Measurements from ENCODE around the gene DEFB113. TPM values are rescaled to one million over a fixed set of nuclear protein-coding genes. Genes with fewer than 3 reads are reported as not detected.

Gene DEFB113
- total RNA-seq, 1 donor from 2014 or later = not detected

DNA sequence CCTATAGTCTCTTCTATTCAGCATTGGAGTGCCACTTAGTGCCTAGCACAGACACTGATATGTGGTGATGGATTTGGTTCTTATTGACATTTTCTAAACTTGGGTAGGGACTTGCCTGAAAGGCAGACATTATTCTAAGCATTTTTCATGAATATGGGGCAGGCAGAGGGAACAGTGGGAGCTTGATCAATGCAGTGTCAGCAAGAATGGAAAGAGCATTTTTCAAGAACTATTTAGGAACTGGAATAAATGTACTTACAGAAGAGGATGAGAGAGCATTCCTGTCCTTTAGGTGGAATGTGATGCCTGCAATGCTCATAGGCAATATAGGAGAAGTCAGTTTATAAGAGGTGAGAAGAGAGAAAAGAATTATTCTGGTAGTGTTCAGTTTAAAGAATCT is 31.6 kb downstream of the DEFB113 start:
- FAIRE-seq = no peak

DNA sequence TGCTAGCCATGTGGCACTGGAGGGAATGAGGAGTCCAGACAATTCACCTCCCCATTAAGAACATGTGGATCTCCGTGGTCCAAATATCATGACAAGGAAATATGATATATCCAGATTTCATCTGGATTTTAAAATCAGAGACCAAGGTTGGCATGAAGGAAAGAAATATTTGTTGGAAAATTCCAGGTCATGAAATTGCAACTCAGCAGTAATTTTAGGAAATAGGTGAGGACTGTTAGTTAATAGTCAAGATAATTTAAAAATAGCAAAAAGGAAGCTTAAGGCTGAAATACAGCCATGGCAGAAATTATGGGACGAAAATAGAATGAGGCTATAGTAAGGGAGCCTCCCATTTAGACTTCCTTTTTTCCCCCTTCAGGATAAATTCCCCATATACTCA is 32.4 kb downstream of the DEFB113 start:
- DNase-seq (ENCODE audit: low spot score in 2 of 2) (no peak), FAIRE-seq (no peak)

More for the DNA sequence above, 31.6 kb downstream of the DEFB113 start:
- DNase-seq (ENCODE audit: low spot score in 2 of 2) = no peak

DNA sequence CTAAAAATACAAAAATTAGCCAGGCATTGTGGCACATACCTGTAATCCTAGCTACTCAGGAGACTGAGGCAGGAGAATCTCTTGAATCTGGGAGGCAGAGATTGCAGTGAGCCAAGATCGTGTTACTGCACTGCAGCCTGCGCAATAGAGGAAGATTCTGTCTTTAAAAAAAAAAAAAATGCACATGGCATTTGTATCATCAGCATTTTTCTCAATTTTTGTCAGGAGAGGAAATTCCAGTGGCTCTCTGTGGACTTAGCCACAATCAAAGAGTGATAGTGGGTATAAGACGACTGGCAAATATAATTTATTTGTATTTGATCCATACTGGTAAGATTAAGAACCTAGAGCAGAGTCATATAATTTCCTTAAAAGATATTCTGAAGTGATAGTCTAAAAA is 34.0 kb downstream of the DEFB113 start:
- no peak for DNase-seq (ENCODE audit: low spot score in 2 of 2)
- FAIRE-seq = no peak

DNA sequence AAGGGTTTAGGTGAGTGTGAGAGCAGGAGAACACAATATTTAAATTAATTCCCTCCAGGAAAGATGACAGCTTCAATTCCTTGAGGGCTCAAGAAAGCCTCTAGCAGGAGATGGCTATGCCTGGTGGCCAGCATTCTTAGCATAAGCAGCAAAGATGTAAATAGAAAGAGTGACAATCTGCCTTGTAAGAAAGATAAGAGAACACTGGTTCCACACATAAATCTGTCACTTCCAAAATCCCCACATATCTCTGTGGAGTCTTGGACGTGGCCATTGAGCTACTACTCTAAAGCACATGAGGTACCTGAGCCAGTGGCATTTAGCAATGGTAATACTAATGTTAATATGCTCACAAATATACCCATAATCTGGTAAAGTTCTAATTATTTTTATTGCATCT is 34.7 kb downstream of the DEFB113 start:
- no peak for DNase-seq (ENCODE audit: low spot score in 2 of 2)
- no peak for FAIRE-seq

DNA sequence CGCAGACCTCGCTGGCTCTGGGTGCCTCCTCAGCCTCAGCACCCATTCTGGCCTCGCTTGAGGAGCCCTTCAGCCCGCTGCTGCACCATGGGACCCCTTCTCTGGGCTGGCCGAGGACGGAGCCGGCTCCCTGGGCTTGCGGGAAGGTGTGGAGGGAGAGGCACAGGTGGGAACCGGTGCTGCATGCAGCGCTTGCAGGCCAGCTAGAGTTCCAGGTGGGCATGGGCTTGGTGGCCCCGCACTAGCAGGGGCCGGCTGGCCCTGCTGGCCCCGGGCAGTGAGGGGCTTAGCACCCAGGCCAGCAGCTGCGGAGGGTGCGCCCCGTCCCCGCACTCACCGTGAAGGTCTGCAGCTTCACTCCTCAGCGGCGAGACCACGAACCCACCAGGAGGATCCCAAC is 35.9 kb downstream of the DEFB113 start:
- DNase-seq (ENCODE audit: low spot score in 2 of 2) (no peak), FAIRE-seq (no peak)

DNA sequence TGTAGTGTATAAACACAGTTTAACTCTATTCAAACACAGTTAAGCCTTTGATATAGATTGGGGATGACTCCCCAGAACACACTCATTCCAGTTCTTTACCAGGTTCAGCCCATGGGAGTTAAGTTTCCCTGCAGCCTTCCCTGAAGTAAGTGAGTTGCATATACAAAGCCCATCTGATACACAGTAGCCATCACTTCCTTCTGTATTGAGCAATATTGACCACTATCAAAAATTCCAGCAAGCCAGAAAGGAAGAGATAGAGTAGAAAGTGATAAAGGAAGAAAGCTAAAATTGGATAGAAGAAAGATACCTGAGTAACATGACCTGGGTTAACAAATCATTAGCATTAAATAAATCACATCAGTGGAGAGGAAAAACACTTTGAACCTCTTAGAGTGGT is 40.1 kb downstream of the DEFB113 start:
- no peak for FAIRE-seq
- no peak for DNase-seq (ENCODE audit: low spot score in 2 of 2)

DNA sequence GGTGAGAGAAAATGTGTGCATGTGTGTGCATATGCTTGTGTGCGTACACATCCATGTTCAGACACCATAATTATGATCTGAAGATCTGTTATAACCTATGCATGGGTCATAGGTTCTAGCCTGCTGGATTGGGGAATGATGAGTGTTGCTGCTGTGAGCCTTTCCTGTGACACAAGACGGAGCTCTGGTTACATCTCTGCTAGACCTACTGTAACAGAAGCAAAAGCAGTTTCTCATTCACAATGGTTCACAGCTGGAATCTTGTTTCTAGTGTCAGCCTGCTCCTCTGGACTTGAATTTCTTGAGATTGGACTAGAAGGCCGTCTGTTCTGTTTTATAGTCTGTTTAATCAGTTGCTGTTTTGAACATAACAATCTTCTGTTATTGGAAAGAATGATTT is 45.6 kb downstream of the DEFB113 start:
- no peak for FAIRE-seq
- no peak for DNase-seq (ENCODE audit: low spot score in 2 of 2)

DNA sequence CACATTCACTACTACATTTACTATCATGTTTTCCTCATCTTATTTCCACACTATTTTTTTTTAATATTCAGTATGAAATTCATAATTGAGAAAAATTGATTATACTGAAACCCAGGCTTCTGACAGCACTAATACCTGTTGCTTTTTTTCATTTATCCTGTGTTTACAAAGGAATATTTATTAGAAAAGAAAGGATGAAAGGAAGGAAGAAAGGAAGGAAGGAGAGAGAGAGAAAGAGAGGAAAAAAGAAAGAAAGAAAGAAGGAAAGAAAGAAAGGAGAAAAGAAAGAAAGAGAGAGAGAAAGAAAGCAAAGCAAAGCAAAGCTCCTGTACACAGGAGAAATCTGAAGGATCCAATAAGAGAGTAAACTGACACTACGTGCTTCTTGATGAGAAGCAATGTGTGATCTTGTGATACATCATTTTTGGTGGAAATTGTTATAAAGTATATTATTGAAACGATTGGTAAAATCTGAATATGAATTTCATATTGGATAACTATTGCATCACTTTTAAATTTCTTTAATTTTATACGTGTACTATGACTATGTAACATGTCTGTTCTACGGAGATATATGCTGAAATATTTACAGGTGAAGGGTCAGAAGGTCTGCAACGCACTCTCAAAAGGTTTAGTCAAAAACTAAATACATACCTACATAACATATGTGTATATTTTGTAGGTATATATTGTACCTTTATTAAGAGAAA is 49.3 kb downstream of the DEFB113 start:
- DNase-seq (ENCODE audit: low spot score in 2 of 2) = no peak
- FAIRE-seq = no peak

DNA sequence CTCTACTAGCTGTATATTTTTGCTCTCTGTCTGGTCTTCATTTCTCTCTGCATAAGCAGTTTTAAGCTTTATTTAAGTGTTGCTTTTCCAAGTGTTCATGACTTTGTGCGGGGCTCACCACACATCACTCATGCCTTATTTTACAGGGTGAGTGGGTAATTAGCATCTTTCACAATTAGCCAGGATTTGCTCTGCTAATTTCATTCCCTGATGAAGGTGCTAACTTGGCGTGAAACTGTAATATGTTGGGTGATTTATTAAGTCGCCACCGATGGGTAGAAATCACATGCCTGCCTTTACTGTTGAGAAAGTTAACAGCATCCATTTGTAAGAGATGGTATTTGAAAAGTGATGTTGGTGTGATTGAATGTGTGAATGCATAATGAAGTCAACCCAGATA is 50.2 kb downstream of the DEFB113 start:
- FAIRE-seq (no peak), DNase-seq (ENCODE audit: low spot score in 2 of 2) (no peak)

DNA sequence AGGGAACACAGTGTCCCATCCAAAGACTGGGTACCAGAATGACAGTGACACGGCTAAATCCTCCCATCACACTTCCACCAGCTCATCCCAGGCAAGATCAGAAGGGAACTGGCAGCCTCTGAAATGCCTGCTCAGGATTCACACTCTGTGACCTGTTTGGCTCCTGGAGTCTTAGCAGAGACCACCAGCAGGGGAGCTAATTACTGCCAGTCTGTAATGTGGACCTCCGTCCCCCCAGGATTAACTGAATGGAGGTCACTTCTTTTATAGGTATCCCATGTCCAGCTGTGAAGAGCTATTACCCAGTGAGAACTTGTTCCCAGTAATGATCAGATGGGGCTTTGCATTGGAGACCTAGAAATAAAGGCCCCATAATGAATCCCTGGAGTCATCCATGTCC is 50.6 kb downstream of the DEFB113 start:
- no peak for DNase-seq (ENCODE audit: low spot score in 2 of 2)
- no peak for FAIRE-seq

Other genes with a start within 250 kb of the DEFB113 start
- under 0.01 TPM for gene CRISP3, start 225.2 kb downstream of the DEFB113 start, total RNA-seq
- gene PGK2, start 182.3 kb downstream of the DEFB113 start, total RNA-seq = not detected
- gene CRISP1, start 103.1 kb downstream of the DEFB113 start, total RNA-seq = not detected
- not detected for gene DEFB114, start 5.5 kb downstream of the DEFB113 start, total RNA-seq
- gene DEFB110, start 52.4 kb upstream of the DEFB113 start, total RNA-seq = not detected
- not detected for gene DEFB112, start 80.3 kb upstream of the DEFB113 start, total RNA-seq

All from frontal cortex (tissue), 4 donors.